Tibial nerve (tissue), 4 donors: ENCODE results near the gene ARAF.

Experiments
- CTCF ChIP-seq, 5 experiments: fragments of 200-600 bp in 3 of 5; fragments of 450-650 bp in 2 of 5; sonication (generic) in 3 of 5; IDR thresholded peaks; one replicate each; pipeline ENCODE4 v1.5.1; 2016 to 2019; ENCODE audit warnings: antibody characterized with exemption in 5 of 5, mild to moderate bottlenecking in 3 of 5, moderate library complexity in 2 of 5
- EP300 ChIP-seq, 2 donors: sonication (generic); formaldehyde crosslinking; IDR thresholded peaks; one replicate each; pipeline ENCODE4 v1.6.1; 2017; ENCODE audit warnings: antibody characterized with exemption in 2 of 2, mild to moderate bottlenecking in 1 of 2

GRCh38 chrX:47605024-47605423 is 44.0 kb downstream of the ARAF start:
- TF ChIP-seq CTCF (IDR thresholded peaks at IDR 0.05) (no peak), EP300 (IDR thresholded peaks at IDR 0.05) (no peak)
